Suppressor macrophage treated with lipopolysaccharide for 1 hour (primary cell): ENCODE results near the gene TIMM23B.
A peak's percentile ranks its signal among the peaks of the same experiment; 100 is the strongest.
"Not testable (repeated sequence)": the region's sequence is repeated elsewhere in the genome, so short reads cannot be mapped to it uniquely, and the experiment has no call there.

Experiments
- DNase-seq, 3 donors: peaks; one replicate each; pipeline ENCODE4 v3.0.0-alpha.2; 2020 to 2022

Gene TIMM23B, protein sequence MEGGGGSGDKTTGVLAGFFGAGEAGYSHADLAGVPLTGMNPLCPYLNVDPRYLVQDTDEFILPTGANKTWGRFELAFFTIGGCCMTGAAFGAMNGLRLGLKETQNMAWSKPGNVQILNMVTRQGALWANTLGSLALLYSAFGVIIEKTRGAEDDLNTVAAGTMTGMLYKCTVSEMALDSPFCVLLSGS

DNA sequence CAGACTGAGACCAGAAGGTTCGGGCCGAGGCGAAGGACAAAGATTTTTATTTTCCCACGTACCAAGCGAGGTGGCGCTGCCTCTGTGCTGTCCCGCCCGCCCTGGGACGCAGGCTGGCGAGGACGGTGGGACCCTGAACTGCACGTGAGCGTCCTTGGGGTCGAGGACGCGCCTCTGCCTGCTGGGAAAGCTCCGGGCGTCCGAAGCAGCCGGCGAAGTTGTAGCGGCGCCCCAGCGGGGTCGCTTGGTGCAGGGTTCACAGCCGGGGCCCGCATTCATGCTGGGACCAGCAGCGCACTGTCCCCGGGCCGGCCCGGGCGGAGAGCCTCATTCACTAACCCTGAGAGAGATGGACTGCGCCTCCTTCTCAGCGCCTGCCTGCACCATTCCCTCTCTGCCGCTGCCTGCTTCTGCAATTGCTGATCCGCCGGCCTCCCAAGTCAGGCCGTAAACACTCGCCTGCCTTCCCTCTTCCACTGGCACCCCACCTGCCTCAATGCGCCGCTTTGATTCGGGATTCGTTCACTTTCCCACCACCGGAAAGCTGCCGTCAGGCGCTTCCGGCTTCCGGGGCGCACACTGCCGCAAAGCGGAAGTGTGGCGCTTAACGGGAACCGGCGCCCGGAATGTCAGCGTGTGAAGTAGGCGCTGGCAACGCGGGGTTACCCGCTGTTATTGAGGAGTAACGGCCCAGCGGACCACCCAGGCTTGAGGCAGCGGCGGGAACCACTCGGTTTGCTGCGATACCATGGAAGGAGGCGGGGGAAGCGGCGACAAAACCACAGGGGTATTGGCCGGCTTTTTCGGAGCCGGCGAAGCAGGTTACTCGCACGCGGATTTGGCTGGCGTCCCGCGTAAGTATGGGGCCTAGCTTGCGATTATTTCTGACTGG lies at the start of gene TIMM23B, which contains the start of gene PARG:
Gene TIMM23B (plus strand): TSS at position 607 of the 892 bp plus-strand sequence. CDS start 142 bp downstream, at position 749.
Gene PARG (minus strand): TSS at position 581 of the 892 bp plus-strand sequence. CDS start 302 bp downstream, at position 279.
- DNase-seq: peak; percentile 89 to 91 (median 90)

DNA sequence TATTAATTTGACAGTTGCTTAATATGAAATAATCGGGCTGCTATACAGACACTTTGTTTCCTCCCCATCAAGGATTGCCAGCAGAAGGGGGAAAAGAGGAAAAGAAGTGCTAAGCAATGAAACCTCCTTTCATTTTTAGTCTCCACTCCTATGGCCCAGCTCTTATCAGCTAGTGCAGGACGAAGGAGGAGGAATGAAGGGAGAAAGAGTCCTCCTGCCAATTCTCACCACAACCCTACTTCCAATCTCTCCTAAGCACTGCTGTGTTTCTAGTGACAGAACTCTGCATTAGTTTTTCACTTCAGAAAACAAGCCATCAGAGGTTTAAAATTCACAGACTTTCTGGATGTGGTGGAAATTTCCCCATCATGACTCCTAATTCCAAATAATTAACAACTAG lies 41.9 kb upstream of the TIMM23B start:
- not testable (repeated sequence) for DNase-seq

DNA sequence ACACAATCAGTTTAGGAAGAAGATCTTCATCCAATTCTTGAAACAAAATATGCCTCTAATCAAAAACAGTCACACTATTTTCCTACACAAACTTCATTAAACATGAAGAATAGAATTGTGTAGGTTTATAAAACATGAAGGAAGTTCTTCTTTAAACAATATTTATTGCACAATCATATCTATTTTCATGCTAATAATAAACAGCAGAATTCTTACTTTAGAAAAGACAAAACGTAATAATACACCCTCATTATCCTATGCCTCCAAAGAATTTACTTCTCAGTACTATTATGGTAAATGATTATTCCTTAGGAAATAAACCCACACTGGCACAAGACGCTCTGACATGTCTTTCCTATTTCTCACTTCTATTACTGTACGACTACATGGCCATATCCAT lies 41.4 kb upstream of the TIMM23B start:
- not testable (repeated sequence) for DNase-seq

DNA sequence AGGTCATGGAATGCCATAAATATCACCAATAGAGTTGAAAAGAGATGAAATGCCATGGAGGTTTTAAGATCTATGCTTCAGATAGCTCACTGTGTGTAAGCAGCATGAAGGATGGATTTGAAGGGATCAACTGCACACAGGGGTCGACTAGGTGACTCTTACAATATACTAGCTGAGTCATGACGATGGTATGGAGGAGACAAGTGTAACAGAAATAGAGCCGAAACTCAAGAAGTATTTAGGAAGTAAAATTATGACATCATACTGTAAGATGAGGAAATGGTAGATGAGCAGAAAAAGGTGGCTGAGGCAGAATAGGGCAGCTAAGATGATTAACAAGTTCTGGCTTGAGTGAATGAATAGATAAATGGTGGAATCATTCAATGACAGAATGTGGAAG lies 38.0 kb upstream of the TIMM23B start:
- not testable (repeated sequence) for DNase-seq

DNA sequence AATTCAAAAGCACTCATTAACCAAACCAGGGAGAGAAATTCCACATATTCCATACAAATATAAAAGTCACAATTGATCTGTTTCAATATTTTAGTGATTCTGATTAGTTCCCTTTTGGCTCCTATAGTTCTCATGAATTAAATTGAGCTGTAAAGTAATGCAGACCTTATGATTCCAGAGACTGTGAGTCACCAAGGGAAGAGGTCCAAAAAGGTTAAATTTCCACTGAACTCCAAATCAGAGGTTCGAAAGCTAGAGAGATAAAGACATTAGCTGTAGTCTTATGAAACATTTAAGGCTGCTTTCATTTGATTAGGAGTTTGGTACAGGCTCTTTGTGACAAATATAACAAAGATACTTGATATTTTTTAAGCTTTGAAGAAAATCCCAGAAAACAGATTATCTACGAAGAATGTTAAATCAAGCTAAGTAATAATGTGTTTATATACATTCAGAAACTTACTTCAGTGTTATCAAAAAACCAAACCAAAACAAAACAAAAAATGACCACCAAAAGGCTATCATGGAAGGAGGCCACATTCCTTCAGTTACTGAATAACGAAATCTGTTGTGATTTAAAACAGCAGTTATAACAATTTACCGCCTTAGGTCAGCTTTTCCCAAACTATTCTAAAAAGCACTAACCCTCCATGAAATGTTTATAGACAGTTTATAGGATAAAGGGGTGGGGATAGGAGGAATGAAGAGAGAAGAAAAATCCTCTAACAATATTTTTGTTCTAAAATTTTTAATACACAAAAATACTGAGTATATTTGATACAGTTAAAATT lies 33.4 kb upstream of the TIMM23B start:
- not testable (repeated sequence) for DNase-seq

DNA sequence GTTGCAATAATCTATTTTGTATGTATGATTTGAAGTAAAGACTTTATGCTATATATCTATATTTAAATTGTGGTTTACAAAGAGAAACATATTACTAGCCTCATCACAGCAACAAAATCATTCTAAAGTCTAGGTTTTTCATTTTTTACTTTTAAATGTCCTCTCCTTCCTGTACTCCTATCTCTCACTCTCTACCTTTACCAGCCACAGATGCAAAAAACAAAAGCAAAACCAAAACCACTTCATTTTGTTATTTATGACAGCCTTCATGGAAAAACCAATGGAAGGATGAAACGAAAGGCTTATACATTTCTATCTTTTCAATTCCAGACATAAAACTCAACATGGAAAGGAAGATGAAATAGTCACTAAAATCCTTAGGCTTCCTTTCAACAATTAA lies 31.6 kb upstream of the TIMM23B start:
- not testable (repeated sequence) for DNase-seq

DNA sequence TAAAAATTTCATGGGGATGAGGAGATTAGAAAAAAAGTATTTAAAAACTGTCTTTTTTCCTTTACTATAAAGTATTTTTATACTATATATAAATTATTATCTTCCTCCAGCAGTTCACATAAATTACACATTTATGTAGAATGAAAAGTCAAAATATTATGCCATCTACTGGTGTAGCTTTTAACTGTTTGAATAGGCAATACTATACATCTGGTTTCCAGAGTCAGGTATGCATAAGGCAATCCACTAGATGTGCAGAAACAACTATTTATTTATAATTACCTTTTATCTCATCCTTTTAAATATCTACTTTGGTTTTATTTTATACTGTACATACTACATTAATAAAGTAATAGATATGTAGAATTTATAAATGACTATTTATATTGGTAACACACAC lies 25.4 kb upstream of the TIMM23B start:
- DNase-seq: not testable (repeated sequence)

DNA sequence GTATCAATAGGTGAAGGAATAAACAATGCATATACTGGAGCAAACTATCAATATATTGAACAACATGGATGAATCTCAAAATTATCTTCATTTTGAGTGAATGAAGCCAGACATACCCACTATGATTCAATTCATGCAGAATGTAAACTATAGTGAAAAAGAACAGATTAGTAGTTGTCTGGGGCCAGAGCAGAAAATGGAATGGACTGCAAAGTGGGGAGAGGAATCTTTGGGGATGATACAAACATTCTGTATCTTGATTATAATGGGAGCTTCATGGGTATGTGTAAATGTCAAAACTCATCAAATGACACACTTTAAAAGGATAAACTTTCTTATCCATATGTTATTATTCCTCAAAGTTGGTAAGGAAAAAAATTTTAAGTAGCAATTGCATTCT lies 23.9 kb upstream of the TIMM23B start:
- not testable (repeated sequence) for DNase-seq

DNA sequence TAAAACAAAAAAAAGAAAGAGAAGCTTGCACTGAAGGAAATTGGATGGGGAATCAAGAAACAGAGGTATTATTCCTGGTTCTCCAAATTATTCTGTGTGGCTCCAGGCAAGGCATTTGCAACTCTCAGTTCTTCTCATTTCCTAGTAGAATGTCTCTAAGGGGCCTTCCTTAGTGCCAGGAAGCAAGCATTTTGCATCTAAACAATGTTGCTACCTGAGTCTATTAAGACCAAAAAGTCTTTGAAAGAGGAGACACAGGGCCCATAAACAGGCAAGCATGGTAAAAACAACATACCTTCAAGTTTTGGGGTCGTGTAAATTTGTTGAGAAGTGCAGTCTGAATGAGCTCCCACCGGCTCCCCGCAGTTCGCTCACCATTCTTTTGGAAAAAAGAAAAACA lies 19.8 kb upstream of the TIMM23B start:
- not testable (repeated sequence) for DNase-seq

DNA sequence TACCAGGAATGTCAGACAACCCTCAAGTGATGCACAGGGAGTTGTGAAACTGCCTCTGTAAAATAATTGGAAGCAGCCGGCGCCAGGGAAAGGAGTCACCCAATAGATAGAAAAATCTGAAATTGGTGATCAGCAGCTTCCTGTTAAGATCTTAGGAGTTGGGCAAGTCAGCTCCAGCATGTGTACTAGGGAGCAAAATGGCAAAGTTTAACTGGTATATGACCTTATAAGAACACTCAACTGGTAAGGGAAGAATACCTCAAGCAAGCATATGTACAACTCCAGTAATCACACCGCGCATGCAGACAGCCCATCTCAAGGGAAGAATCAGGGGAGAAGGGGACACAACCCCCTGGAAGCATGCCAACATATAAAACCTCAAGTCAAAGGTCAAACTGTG lies 18.3 kb upstream of the TIMM23B start:
- DNase-seq: not testable (repeated sequence)

DNA sequence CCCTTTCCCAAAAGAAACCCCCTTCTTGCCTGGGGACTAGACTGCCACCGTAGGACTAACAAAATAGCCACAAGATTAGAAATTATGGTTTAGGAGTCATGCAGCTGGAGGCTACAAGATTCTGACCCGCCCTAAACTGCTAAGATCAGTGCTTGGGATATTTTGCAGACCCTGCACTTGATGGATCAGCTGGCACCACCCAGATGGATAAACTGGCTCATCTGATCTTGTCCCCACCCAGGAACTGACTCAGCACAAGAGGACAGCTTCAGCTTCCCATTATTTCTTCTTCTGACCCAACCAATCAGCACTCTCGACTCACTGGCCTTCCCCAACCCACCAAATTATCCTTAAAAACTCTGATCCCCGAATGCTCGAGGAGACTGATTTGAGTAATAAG lies 10.6 kb upstream of the TIMM23B start:
- not testable (repeated sequence) for DNase-seq

DNA sequence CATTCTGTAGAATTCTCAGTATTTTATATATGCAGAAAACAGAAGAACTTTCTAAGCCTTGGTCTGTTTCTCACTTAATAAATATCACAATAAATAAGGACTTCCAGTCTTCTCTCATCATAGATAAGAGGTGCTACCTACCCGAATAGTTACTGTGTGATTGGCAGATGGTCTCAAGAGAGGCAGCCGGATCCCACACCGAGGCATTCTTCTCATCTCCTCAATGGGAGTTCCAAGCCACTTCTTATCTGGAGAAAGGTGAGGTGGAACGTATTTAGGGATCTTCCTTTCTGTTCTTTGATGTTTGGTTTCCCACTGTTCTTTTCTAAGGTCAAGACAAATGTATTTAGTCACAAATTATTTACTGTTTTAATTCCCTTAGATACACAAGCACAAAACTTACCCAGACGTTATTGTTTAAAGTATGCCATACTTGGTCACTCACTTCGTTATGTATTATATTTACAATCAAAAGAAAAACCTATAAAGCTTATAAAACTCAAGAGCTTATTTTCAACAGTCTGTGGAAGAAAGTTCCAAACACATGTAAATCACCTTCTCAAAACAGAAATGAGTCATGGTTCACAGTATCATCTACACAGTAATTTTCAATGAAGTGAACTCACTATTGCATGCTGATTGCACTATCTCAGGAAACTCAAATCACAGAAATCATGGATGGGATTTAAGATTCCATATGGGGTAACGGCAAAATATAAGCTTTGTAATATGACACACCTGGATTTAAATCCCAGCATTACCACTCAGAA lies 9.7 kb upstream of the TIMM23B start:
- not testable (repeated sequence) for DNase-seq

DNA sequence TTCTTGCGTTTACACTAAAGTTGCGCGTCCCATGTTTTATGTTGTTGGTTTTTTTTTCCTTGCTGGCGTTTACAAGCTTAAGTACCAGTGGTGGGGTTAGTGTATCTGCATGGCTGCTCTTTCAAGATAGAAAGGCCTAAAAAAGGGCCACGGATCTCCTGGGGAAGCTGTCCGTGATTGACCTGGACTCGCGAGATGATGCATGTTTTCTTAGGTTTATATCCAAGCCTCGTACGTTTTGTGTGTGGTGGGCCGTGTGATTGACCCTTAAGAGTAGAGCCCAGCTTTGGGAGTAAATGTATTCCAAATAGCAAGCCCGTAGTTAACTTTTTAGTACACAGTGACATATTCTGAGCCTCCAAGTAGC lies 469 bp downstream of the TIMM23B start:
- DNase-seq: peak in 2 of 3 donors; percentile 1

DNA sequence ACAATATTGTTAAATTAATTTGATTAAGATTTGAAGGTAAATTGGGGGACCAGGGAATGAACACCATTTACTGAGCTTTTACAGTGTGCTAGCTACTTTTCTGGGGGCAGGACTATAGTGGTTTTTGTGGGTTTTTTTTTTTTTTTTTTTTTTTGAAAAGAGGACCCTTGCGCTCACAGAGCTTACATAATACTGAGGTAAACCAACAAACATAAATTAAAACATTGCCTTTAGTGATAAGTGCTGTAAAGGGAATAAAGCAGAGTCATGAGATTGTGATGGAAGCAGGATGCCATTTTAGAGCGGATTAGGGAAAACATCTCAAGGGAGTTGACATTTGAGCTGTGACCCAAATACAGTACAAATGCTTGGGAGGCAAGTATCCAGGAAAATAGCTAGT lies 1.8 kb downstream of the TIMM23B start:
- DNase-seq: not testable (repeated sequence)

DNA sequence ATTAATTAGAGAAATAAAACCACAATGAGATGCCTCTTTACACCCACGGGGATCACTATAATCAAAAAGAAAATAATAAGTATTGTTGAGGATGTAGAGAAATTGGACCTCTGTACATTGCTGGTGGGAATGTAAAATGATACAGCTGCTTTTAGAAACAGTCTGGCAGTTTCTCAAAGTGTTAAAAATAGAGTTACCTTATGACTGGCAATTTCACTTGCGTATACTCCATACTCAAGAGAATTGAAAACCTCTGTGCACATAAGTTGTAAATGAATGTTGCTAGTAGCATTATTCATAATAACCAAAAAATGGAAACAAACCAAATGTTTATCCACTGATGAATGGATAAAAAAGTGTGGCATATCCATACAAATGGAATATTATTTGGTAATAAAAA lies 6.3 kb downstream of the TIMM23B start:
- DNase-seq: not testable (repeated sequence)

DNA sequence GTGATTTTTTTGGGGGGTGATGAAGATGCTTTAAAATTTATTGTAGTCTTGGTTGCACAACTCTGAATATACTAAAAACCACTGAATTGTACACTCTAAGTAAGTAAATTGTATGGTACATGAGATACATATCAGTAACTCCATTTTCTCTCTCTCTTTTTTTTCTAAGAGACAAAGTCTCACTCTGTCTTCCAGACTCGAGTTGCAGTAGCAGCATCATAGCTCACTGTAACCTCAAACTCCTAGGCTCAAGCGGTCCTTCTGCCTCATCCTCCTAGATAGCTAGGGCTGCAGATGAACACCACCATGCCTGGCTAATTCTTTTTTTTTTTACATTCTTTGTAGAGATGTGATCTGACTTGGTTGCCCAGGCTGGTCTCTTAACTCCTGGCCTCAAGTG lies 6.9 kb downstream of the TIMM23B start:
- DNase-seq: not testable (repeated sequence)

DNA sequence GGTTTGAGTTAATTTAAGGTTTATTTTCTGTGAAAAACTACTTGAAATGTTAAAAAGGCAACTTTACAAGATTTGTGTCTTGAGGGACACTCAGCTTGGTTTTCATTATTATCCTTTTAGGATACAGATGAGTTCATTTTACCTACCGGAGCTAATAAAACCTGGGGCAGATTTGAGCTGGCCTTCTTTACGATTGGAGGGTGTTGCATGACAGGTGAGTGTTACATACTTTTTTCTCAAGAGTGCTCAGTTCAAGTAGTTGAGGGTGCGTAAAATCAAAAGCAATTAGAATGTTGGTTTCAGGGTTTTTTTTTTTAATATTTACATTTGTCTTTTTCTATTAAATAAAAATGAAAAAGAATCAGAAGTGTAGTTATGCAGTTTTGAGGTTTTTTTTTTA lies 10.2 kb downstream of the TIMM23B start:
- DNase-seq: not testable (repeated sequence)

DNA sequence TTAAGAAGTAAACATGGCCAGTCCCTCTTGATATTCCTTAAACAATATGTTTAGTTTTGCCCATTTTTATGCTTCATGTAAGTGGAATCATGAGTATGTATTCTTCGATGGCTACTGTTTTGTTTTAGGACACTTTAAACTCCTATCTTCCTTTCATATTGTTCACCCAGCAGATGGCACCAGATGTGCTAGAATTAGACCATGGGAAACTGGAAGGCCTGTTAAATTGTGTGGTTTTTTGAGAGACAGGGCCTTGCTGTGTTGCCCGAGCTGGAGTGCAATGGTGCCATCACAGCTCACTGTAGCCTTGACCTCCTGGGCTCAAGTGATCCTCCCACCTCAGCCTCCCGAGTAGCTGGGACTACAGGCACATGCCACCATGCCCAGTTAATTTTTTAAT lies 11.3 kb downstream of the TIMM23B start:
- DNase-seq: peak in 1 of 3 donors; percentile 3

DNA sequence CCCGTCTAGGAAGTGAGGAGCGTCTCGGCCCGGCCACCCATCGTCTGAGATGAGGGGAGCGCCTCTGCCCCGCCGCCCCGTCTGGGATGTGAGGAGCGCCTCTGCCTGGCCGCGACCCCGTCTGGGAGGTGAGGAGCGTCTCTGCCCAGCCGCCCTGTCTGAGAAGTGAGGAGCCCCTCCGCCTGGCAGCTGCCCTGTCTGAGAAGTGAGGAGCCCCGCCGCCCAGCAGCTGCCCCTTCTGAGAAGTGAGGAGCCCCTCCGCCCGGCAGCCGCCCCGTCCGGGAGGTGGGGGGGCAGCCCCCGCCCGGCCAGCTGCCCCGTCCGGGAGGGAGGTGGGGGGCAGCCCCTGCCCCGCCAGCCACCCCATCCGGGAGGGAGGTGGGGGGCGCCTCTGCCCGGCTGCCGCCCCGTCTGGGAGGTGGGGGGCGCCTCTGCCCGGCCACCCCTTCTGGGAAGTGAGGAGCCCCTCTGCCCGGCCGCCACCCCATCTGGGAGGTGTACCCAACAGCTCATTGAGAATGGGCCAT lies 28.5 kb downstream of the TIMM23B start:
- DNase-seq: not testable (repeated sequence)

DNA sequence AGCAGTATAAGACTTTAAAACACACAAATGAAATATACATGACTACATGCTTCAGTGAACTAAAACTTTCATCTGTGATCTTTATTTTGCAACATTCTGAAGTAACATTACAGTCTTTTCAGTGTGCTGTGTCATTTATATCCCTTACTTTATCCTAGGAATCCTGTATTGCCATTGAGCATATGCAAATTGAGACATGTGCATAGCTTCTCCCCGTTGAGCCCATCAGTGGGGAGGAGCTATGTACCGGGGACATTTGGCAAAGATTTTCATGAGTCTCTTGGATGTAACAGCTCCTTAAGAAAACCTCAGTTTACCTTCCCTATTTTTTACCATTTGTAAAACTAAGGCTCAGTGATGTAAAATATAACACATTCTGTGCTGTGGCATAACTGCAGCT lies 29.6 kb downstream of the TIMM23B start:
- not testable (repeated sequence) for DNase-seq

DNA sequence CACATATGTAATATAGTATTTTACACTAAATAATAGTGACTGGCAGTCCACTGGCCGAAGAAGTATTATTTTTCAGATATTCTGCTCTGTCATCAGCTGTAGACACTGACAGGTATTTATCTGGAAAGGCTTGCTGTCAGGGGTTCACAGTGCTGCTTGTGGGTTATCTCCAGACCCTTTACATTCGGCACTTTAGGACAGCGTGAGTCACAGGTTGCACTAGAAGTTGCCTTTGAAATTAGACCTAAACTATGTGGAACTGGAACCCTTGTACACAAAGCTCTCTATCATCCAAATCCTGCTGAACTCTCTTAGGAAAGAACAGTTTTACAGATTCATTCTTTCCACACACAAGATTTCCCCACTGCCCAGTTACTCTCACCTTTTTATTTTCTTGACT lies 30.2 kb downstream of the TIMM23B start:
- DNase-seq: not testable (repeated sequence)

DNA sequence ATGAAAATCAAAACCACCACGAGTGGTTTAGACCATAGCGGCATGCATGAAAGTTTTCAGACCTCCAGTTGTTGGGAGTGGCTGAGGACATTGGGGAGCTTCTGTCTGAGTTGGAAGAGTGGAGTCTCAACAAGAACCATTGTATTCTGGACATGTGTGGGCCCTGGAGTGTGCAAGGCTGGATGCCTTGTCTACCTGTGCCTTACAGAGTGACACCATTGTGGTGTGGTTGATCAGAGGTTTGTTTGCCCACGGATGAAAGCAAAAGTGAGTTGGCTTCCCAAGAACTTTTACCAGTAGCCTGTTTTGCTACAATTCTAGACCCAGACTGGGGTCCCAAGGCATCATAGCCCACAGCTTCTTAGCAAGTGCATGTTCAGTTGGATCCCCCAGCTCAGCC lies 35.9 kb downstream of the TIMM23B start:
- DNase-seq: not testable (repeated sequence)
